Glutamatergic neuron (in vitro differentiated cells): ENCODE data around the gene RGS17. TPM values are rescaled to one million over a fixed set of nuclear protein-coding genes. Genes with fewer than 3 reads are reported as not detected.

Experiments used
- DNase-seq: peaks from one replicate; pipeline ENCODE4 v3.0.0; 2022
- H3K27ac Mint-ChIP-seq: one replicate; pipeline ENCODE4 v1.8.0; 2020; ENCODE audit warnings: mild to moderate bottlenecking, mixed read lengths, inconsistent platforms; ENCODE audit not compliant: unreplicated experiment
- H3K27me3 Mint-ChIP-seq: one replicate; pipeline ENCODE4 v1.8.0; 2020; ENCODE audit warnings: mild to moderate bottlenecking, moderate library complexity, mixed read lengths, inconsistent platforms; ENCODE audit not compliant: unreplicated experiment
- H3K36me3 Mint-ChIP-seq: one replicate; pipeline ENCODE4 v1.8.0; 2020; ENCODE audit warnings: mild to moderate bottlenecking, mixed read lengths, inconsistent platforms; ENCODE audit not compliant: unreplicated experiment
- H3K4me1 Mint-ChIP-seq: one replicate; pipeline ENCODE4 v1.8.0; 2020; ENCODE audit warnings: mild to moderate bottlenecking, low read depth, mixed read lengths, inconsistent platforms; ENCODE audit not compliant: unreplicated experiment
- H3K4me3 Mint-ChIP-seq: one replicate; pipeline ENCODE4 v1.8.0; 2020; ENCODE audit warnings: mild to moderate bottlenecking, mixed read lengths, inconsistent platforms; ENCODE audit not compliant: unreplicated experiment
- H3K9me3 Mint-ChIP-seq: one replicate; pipeline ENCODE4 v1.8.0; 2020; ENCODE audit warnings: mild to moderate bottlenecking, moderate library complexity, mixed read lengths, inconsistent platforms; ENCODE audit not compliant: unreplicated experiment
- total RNA-seq: library from RNA; stranded (reverse); fragmentation: NEBNext Ultra II Directional; extraction: Animal tissue kit (Norgen Biotek cat#: 25700); gene quantifications from one replicate; pipeline ENCODE4 v1.2.1, GENCODE V29; 2021; ENCODE audit not compliant: unreplicated experiment
- TF ChIP-seq, protein P1 (sequence below): fragments of 200-600 bp; sonication (generic); IDR thresholded peaks from one replicate; pipeline ENCODE4 v1.5.0; 2021; ENCODE audit not compliant: partially characterized antibody, unreplicated experiment

Gene RGS17
- total RNA-seq, 1 donor from 2014 or later = 11.5 TPM

DNA sequence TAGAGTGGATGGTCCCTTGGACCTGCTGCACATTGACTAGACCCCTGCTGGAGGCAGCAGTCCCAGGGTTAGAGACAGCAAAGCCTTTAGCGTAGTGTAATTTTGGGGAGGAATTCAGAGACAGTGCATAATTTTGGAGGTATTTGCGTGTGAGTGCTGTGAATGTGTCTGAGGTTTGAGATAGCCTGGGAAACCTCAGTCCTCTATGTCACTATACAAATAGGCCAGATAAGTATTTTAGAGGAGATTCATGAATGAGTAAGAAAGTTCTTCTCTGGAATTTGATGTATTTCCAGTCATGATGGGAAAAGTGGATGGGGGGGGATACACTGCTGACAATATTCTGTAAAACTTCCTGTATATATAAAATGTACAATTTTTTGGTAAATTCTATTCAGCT lies 102.8 kb downstream of the RGS17 start:
- DNase-seq = no peak
- Mint-ChIP-seq H3K27me3 (no peaks in the 10 kb centered on the region), H3K4me1 (no peaks in the 10 kb centered on the region), H3K36me3 (no peaks in the 10 kb centered on the region), H3K27ac (no peak overlapping the region), H3K4me3 (no peak overlapping the region), H3K9me3 (no peaks in the 10 kb centered on the region)
- TF ChIP-seq, protein P1, sequence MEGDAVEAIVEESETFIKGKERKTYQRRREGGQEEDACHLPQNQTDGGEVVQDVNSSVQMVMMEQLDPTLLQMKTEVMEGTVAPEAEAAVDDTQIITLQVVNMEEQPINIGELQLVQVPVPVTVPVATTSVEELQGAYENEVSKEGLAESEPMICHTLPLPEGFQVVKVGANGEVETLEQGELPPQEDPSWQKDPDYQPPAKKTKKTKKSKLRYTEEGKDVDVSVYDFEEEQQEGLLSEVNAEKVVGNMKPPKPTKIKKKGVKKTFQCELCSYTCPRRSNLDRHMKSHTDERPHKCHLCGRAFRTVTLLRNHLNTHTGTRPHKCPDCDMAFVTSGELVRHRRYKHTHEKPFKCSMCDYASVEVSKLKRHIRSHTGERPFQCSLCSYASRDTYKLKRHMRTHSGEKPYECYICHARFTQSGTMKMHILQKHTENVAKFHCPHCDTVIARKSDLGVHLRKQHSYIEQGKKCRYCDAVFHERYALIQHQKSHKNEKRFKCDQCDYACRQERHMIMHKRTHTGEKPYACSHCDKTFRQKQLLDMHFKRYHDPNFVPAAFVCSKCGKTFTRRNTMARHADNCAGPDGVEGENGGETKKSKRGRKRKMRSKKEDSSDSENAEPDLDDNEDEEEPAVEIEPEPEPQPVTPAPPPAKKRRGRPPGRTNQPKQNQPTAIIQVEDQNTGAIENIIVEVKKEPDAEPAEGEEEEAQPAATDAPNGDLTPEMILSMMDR = no peak

DNA sequence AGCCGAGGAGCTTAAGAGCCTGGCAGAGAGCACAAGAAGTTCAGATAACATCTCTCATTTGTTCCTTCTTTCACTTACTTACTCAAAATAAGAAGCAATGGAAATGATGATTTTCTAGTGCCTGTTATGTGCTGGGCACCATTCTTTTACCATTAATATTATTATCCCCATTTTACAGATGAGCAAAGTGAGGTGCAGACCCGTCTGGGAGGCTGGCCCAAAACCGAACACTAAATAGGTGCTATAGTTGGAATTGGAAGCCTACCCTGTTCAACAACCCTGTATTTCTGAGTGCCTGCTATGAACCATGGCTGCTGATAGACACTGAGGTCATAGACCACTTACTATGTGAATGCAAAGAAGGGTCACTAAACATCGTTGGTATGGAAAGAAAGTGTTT lies 103.6 kb downstream of the RGS17 start:
- Mint-ChIP-seq H3K27me3 (no peaks in the 10 kb centered on the region), H3K4me1 (no peaks in the 10 kb centered on the region), H3K9me3 (no peaks in the 10 kb centered on the region), H3K27ac (no peak overlapping the region), H3K4me3 (no peak overlapping the region), H3K36me3 (no peaks in the 10 kb centered on the region)
- no peak for DNase-seq
- TF ChIP-seq, protein P1 = no peak

DNA sequence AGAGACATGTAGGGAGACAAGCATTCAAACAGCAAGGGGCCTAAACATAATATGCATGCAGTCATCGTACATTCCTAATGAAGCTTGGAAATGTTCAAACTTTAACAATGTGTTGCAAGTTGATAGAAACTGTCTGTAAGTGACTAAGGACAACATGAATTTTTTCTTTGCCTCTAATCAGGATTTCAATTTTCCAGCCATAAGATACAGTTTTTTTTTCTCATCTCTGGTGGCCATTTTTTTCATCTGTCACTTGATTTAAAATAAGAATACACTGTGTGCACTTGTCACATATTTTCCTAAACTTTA lies 106.4 kb downstream of the RGS17 start:
- Mint-ChIP-seq H3K9me3 (no peaks in the 10 kb centered on the region), H3K27me3 (no peaks in the 10 kb centered on the region), H3K27ac (no peak overlapping the region), H3K4me1 (no peaks in the 10 kb centered on the region), H3K36me3 (no peaks in the 10 kb centered on the region), H3K4me3 (no peak overlapping the region)
- TF ChIP-seq, protein P1 = peak; percentile 47
- no peak for DNase-seq

DNA sequence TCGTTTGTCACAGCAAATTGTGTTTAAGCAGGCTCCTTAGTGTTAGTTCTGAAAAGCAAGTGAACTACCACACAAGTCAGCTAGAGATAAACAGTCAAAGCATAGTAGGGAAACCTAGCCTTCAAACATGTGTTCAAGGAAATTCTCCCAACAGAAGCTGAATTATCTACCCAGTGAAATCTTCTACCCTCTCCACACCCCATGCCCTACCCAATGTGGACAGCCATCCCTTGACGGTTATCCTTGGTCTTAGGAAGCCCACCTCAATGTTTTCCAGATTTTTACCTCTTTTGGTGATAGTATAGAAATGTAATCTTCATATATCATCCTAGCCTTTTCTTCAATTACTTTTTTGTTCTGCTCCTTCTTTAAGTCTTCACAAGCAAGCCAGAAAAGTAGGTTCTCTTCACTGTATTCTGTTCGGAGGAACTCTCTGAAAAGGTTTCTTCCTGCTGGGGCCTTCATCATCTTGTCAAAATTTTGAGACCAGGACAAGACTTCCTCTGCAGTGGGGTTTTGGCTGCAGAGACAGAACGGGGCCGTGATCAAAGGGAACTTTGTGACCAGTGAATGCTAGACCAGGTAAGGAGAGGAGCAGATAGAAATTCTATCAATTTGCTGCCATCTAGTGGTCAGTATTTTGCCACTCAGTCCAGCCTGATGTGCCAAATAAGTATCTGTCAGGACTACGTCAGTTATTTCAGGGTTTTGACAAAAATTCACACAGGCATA lies 106.9 kb downstream of the RGS17 start:
- DNase-seq = no peak
- no peaks in the 10 kb centered on the region for H3K27me3 Mint-ChIP-seq
- no peaks in the 10 kb centered on the region for H3K9me3 Mint-ChIP-seq
- H3K36me3 Mint-ChIP-seq = no peaks in the 10 kb centered on the region
- H3K27ac Mint-ChIP-seq = no peak overlapping the region
- H3K4me3 Mint-ChIP-seq = no peak overlapping the region
- H3K4me1 Mint-ChIP-seq = no peaks in the 10 kb centered on the region
- TF ChIP-seq, protein P1 = peak; percentile 84

DNA sequence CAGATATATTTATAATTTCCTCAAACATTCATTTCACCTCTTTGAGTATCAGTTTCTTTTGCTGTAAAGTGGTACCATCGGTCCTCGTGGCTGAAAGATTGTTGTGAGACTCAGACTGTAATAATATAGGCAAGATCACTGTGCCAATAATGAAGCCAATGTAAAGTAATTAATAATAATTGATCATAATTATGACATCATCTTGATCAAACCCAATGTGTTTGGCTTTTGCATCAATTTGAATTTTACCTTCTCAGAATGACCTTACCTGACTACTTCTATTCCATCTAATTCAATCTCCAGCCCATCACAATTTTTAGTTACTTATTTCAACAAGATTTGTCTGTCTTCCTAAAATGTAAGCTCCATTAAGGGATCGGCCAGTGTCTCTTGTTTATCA lies 112.7 kb downstream of the RGS17 start:
- TF ChIP-seq, protein P1 = no peak
- Mint-ChIP-seq H3K36me3 (no peaks in the 10 kb centered on the region), H3K27ac (no peak overlapping the region), H3K9me3 (no peaks in the 10 kb centered on the region), H3K27me3 (no peaks in the 10 kb centered on the region), H3K4me3 (no peak overlapping the region), H3K4me1 (no peaks in the 10 kb centered on the region)
- DNase-seq = no peak
